Right lobe of liver (tissue), 4 donors: ENCODE results near the gene ZMYND12.

Source experiments
- POLR2A ChIP-seq: fragments of 450-650 bp; IDR thresholded peaks from one replicate; pipeline ENCODE4 v1.6.1; 2017; ENCODE audit warnings: antibody characterized with exemption, mild to moderate bottlenecking
- TF ChIP-seq, protein P1 (sequence below), 4 donors: fragments of 200-600 bp in 3 of 4; fragments of 450-650 bp in 1 of 4; IDR thresholded peaks; one replicate each; pipeline versions ENCODE4 v1.5.1 to v1.8.0; 2016 to 2022; ENCODE audit warnings: antibody characterized with exemption in 4 of 4, mild to moderate bottlenecking in 2 of 4
- donor health status: DM: no; HTN: no; CAD: no.
- donor health status: DM: no; HTN: no; CAD: no.
- donor health status: DM: no; HTN: yes; CAD: no.

DNA sequence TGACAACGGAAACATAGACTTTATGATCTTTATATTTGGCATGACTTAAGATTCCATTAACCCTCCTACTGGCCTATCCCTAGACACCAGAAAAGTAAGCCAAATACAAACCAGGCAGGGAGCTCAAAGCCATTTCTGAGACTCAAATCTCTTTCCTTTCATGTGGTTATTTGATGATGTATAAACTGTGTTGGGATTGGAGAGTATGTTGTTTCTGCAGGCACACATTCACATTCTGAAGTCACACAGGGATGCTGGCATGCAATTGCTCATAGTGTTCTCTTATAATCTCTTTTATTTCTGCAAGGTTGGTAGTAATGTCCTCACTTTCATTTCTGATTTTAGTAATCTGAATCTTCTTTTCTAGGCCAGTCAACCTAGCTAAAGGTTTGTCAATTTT, 5.8 kb downstream of the ZMYND12 start:
- TF ChIP-seq, protein P1, sequence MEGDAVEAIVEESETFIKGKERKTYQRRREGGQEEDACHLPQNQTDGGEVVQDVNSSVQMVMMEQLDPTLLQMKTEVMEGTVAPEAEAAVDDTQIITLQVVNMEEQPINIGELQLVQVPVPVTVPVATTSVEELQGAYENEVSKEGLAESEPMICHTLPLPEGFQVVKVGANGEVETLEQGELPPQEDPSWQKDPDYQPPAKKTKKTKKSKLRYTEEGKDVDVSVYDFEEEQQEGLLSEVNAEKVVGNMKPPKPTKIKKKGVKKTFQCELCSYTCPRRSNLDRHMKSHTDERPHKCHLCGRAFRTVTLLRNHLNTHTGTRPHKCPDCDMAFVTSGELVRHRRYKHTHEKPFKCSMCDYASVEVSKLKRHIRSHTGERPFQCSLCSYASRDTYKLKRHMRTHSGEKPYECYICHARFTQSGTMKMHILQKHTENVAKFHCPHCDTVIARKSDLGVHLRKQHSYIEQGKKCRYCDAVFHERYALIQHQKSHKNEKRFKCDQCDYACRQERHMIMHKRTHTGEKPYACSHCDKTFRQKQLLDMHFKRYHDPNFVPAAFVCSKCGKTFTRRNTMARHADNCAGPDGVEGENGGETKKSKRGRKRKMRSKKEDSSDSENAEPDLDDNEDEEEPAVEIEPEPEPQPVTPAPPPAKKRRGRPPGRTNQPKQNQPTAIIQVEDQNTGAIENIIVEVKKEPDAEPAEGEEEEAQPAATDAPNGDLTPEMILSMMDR (IDR thresholded peaks at IDR 0.05), result no peak
- TF ChIP-seq POLR2A, result no peak
